ENCODE measurements around the gene VWA7.

Gene VWA7

GRCh38 chr6:31776989-31777666 lies at the start of gene VWA7 (continued):
- peak; percentile 90 for TF ChIP-seq KLF8 (tag by site-specific recombination; IDR thresholded peaks at IDR 0.05)
- 0 out of 2 replicates have a peak, but pooled peaks have one; percentile 46 for TF ChIP-seq ZNF449 (tag by site-specific recombination; IDR thresholded peaks at IDR 0.05)
- TF ChIP-seq ZSCAN23 (tag by site-specific recombination; IDR thresholded peaks at IDR 0.05): peak; percentile 27
- peak; percentile 82 for TF ChIP-seq BCL11A (tag by site-specific recombination; IDR thresholded peaks at IDR 0.05; ENCODE audit: low read depth)
- TF ChIP-seq, protein P1, sequence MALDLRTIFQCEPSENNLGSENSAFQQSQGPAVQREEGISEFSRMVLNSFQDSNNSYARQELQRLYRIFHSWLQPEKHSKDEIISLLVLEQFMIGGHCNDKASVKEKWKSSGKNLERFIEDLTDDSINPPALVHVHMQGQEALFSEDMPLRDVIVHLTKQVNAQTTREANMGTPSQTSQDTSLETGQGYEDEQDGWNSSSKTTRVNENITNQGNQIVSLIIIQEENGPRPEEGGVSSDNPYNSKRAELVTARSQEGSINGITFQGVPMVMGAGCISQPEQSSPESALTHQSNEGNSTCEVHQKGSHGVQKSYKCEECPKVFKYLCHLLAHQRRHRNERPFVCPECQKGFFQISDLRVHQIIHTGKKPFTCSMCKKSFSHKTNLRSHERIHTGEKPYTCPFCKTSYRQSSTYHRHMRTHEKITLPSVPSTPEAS (tag by site-specific recombination; IDR thresholded peaks at IDR 0.05): peak; percentile 38; the same call in 1 of the 2 replicates
- 0 out of 2 replicates have a peak, but pooled peaks have one; percentile 56 for TF ChIP-seq ZNF214 (tag by site-specific recombination; IDR thresholded peaks at IDR 0.05; ENCODE audit: borderline replicate concordance)
- peak; percentile 87 for TF ChIP-seq GLIS1 (tag by site-specific recombination; IDR thresholded peaks at IDR 0.05)
- TF ChIP-seq, protein P2, sequence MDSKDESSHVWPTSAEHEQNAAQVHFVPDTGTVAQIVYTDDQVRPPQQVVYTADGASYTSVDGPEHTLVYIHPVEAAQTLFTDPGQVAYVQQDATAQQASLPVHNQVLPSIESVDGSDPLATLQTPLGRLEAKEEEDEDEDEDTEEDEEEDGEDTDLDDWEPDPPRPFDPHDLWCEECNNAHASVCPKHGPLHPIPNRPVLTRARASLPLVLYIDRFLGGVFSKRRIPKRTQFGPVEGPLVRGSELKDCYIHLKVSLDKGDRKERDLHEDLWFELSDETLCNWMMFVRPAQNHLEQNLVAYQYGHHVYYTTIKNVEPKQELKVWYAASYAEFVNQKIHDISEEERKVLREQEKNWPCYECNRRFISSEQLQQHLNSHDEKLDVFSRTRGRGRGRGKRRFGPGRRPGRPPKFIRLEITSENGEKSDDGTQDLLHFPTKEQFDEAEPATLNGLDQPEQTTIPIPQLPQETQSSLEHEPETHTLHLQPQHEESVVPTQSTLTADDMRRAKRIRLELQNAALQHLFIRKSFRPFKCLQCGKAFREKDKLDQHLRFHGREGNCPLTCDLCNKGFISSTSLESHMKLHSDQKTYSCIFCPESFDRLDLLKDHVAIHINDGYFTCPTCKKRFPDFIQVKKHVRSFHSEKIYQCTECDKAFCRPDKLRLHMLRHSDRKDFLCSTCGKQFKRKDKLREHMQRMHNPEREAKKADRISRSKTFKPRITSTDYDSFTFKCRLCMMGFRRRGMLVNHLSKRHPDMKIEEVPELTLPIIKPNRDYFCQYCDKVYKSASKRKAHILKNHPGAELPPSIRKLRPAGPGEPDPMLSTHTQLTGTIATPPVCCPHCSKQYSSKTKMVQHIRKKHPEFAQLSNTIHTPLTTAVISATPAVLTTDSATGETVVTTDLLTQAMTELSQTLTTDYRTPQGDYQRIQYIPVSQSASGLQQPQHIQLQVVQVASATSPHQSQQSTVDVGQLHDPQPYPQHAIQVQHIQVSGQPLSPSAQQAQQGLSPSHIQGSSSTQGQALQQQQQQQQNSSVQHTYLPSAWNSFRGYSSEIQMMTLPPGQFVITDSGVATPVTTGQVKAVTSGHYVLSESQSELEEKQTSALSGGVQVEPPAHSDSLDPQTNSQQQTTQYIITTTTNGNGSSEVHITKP (tag by site-specific recombination; IDR thresholded peaks at IDR 0.05): peak; percentile 97
- peak; percentile 74 for TF ChIP-seq SP3 (tag by site-specific recombination; IDR thresholded peaks at IDR 0.05)
- peak; percentile 93 for TF ChIP-seq GLI4 (tag by site-specific recombination; IDR thresholded peaks at IDR 0.05)
- TF ChIP-seq ZNF112 (tag by site-specific recombination; IDR thresholded peaks at IDR 0.05): peak; percentile 97
- TF ChIP-seq ZNF211 (tag by site-specific recombination; IDR thresholded peaks at IDR 0.05; ENCODE audit: low read depth): 0 out of 2 replicates have a peak, but pooled peaks have one; percentile 28
- TF ChIP-seq ZNF302 (tag by site-specific recombination; IDR thresholded peaks at IDR 0.05; ENCODE audit: low read depth): no peak
- TF ChIP-seq ZBTB17 (tag by site-specific recombination; IDR thresholded peaks at IDR 0.05): peak; percentile 95
- TF ChIP-seq PATZ1 (tag by site-specific recombination; IDR thresholded peaks at IDR 0.05): peak; percentile 99
- TF ChIP-seq ZNF473 (tag by site-specific recombination; IDR thresholded peaks at IDR 0.05): peak; percentile 93
- TF ChIP-seq ZNF354C (tag by site-specific recombination; IDR thresholded peaks at IDR 0.05; ENCODE audit: borderline replicate concordance, low read depth): no peak
- TF ChIP-seq KLF16 (tag by site-specific recombination; IDR thresholded peaks at IDR 0.05): peak; percentile 88
- TF ChIP-seq MEIS1 (CRISPR knock-in tag; IDR thresholded peaks at IDR 0.05; ENCODE audit: borderline replicate concordance): no peak
- peak; percentile 95 for TF ChIP-seq ZIC2 (tag by site-specific recombination; IDR thresholded peaks at IDR 0.05)
- TF ChIP-seq ZNF600 (tag by site-specific recombination; IDR thresholded peaks at IDR 0.05): peak; percentile 93
- peak; percentile 89; the same call in 1 of the 2 replicates for TF ChIP-seq ZEB2 (tag by site-specific recombination; IDR thresholded peaks at IDR 0.05)
- peak; percentile 76 for TF ChIP-seq ZNF639 (tag by site-specific recombination; IDR thresholded peaks at IDR 0.05)
- TF ChIP-seq, protein P3, sequence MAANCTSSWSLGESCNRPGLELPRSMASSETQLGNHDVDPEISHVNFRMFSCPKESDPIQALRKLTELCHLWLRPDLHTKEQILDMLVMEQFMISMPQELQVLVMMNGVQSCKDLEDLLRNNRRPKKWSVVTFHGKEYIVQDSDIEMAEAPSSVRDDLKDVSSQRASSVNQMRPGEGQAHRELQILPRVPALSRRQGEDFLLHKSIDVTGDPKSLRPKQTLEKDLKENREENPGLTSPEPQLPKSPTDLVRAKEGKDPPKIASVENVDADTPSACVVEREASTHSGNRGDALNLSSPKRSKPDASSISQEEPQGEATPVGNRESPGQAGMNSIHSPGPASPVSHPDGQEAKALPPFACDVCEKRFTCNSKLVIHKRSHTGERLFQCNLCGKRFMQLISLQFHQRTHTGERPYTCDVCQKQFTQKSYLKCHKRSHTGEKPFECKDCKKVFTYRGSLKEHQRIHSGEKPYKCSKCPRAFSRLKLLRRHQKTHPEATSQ (tag by site-specific recombination; IDR thresholded peaks at IDR 0.05): peak; percentile 80
- TF ChIP-seq ZBTB44 (tag by site-specific recombination; IDR thresholded peaks at IDR 0.05): peak; percentile 94
- TF ChIP-seq KLF7 (tag by site-specific recombination; IDR thresholded peaks at IDR 0.05; ENCODE audit: borderline replicate concordance): peak; percentile 82; the same call in 1 of the 2 replicates
